Erythroblast (primary cell): ENCODE data around the gene GPR152.

Source experiments
- GATA1 ChIP-seq: IDR thresholded peaks from 2 replicates; pipeline ENCODE4 v1.6.1; 2011; ENCODE audit warnings: low read depth, mild to moderate bottlenecking, control low read depth, low read length, moderate library complexity
- POLR2A ChIP-seq: IDR thresholded peaks from 2 replicates; pipeline ENCODE4 v1.6.1; 2011; ENCODE audit warnings: mild to moderate bottlenecking, low read length

GRCh38 chr11:67490727-67491065 lies 38.2 kb upstream of the GPR152 start:
- no peak for TF ChIP-seq POLR2A
- TF ChIP-seq GATA1: no peak
